Tongue (tissue), 2 donors: Measurements from ENCODE around the gene TMEM109. TPM values are rescaled to one million over a fixed set of nuclear protein-coding genes. Genes with fewer than 3 reads are reported as not detected.

Experiments used
- DNase-seq: peaks from one replicate; pipeline ENCODE4 v3.0.0-alpha.2; 2015
- total RNA-seq: library from RNA; depleted of rRNA; stranded (reverse); fragments of >200 nt; gene quantifications from one replicate; pipeline ENCODE4 v1.2.3, GENCODE V29; 2014

Gene TMEM109
- total RNA-seq, 1 donor from 2014 or later: 34.0 TPM

GRCh38 chr11:60910281-60910687 lies 3.7 kb upstream of the TMEM109 start:
- no peak for DNase-seq

DNA sequence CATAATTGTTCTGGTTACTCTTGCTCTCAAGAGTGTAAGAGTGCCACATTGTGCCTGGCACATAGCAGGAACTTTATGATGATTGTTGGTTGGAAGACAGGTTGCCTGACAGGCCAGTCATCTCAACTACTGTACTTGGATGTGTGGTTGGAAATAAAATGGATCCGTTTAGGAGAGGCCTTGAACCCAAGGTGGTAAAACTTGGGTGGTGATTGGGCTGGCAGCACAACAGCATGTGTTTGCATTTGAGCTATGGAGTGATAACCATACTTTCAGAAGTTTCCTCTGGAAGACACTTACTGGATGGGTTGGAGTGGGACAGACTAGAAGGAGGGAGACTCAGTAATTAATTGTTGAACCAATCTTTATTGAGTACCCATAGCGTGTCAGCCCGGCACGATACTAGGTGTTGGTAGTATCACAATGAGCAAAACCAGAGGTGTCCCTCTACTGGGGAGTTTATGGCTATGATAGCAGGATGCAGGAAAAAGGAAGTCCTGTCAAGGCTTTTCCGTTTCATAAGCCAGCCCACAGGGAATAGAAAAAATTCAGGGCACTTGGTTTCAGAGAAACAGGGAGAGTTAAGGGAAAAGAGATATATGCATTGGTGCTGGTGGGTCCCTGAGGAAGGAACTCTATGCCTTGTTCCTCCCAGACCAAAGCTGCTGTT lies 3.1 kb upstream of the TMEM109 start:
- DNase-seq: no peak

DNA sequence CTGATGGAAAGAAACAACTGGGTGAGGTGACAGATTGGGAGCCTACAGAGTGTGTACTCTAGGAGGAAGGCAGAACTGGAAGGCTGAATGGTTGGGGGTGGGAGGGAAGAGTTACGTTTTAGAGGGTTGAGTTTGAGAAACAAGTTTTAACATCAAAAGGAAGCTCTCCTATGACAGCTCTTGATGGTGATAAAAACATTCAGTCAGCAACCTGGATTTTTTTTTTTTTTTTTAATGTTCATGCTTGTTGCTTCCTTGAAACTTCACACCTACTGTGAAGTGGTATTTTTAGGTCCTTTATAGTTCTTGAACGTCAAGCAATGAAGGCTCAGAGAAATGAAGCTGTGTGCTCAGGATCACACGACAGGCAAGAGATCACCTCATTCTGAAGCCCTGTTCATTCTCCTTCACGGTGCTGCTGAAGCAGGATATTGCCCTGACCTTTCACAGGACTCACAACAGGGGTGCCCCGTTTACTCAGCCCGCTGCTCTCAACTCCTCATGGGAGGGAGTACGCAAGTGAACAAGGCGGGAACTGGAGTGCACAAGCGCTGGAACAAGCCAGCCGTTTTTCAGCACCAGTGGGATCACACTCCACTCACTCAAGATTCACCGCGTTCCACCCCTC lies 1.6 kb upstream of the TMEM109 start:
- no peak for DNase-seq

- DNase-seq: no peak
These were observed 968 bp upstream of the TMEM109 start for GRCh38 chr11:60912851-60913528.

GRCh38 chr11:60914633-60915247 lies 782 bp downstream of the TMEM109 start:
- peak; percentile 91 for DNase-seq

DNA sequence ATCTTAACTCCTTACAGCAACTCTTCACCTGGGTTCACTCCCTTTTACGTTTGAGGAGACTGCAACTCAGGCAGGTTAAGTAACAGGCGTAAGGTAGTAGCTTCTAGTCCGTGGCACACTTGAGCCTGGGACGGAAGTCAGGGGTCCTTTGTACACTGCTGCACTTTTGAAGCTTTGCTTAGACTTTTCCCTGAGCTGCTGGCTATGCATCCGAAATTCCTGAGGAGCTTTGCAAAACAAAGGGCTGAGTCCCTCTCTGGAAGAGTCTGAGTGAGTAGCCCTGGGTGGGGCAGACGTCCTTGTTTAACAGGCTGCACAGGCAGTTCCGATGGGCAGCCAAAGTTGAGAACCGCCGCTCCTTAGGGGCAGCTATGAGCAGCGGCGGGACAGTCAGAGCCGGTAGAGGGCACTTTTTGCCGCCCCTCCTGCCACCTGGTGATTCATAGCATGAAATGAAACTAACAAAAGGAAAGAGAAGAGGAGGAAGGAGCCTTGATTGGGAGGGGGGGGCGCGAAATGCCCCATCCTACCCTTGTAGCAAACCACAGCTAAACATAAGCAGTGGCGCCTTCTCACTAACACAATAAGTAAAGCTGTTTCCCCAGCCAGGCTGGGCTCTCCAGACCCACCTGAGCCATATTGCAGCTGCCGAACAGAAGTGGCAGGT lies 1.4 kb downstream of the TMEM109 start:
- peak; percentile 77 for DNase-seq

DNA sequence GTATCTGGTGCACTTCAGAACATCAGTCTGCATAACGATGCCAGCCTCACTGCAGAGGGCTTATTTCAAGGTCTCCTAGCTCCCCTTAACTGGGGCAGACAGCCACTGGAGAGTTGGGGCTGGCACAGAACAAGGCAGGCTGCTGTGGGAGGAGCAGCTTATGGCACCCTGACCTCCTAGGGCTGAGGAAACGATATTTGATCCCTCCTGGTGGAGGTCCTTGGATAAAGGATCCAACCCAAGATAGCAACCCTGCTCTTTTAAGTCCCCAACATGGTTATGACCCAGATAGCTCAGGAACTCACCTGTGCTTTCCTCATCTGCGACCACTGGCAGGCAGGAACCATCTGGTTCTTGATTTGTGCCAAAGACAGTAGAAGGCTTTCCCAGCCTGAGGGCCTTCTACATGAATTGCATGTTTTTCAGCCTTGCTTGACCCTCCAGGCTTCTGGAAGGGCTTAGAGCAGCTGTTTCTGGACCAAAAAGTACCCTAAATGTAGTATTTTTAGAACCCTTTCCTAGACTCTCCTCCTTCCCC lies 2.8 kb downstream of the TMEM109 start:
- DNase-seq: no peak

GRCh38 chr11:60917267-60917666 lies 3.3 kb downstream of the TMEM109 start:
- DNase-seq: no peak

- DNase-seq: no peak
These were observed 4.4 kb downstream of the TMEM109 start for GRCh38 chr11:60918251-60918938.

DNA sequence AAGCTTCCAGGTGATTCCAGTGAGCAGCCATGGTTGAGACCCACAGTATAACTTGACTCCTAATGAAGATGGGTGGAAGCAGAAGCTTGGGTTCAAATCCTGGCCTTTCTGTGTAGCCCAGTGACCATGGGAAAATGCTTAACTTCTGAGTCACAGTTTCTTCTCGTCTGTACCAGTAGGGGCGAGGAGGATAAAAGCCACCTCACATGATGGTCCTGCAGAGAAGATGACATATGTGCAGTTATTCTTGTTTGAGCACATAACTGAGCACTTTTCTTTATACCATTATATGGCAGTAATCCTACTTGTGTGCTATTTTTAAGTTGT lies 4.9 kb downstream of the TMEM109 start:
- no peak for DNase-seq

GRCh38 chr11:60919320-60919719 lies 5.4 kb downstream of the TMEM109 start:
- no peak for DNase-seq

- no peak for DNase-seq
These were observed 6.0 kb downstream of the TMEM109 start for GRCh38 chr11:60919956-60920355.

GRCh38 chr11:60921259-60921658 lies 7.3 kb downstream of the TMEM109 start:
- DNase-seq: no peak

DNA sequence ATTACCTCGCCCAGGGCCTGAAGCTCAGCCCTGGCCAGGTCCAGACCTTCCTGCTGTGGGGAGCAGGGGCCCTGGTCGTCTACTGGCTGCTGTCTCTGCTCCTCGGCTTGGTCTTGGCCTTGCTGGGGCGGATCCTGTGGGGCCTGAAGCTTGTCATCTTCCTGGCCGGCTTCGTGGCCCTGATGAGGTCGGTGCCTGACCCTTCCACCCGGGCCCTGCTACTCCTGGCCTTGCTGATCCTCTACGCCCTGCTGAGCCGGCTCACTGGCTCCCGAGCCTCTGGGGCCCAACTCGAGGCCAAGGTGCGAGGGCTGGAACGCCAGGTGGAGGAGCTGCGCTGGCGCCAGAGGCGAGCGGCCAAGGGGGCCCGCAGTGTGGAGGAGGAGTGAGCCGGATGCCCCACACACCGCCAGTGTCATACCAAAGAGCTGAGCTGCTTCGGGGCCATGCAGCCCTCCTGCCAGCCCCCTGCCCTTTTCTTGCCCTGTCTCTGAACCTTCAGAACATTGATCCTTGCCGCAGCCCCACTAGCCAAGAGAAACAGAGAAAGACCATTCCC lies 7.9 kb downstream of the TMEM109 start:
- no peak for DNase-seq

DNA sequence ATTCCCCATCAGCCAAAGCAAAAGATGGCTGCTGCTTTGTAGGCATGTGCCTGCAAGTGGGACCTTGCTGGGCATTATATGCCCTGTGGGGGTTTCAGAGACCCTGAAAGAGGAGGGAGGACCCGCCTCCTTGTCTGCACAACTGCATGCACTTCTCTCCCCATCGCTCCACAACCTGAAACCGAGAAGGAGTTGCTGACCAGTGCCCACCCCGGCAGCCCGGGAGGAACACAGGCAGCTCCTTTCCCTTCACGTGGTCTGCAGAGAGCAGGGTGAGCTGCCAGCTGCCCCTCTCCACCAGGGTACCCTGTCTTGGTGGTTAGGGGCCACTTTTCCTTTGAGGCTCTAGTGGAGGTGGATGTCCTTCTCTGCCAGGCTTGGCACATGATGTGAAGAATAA lies 8.9 kb downstream of the TMEM109 start:
- DNase-seq: no peak

GRCh38 chr11:60923326-60923725 lies 9.4 kb downstream of the TMEM109 start:
- DNase-seq: no peak

DNA sequence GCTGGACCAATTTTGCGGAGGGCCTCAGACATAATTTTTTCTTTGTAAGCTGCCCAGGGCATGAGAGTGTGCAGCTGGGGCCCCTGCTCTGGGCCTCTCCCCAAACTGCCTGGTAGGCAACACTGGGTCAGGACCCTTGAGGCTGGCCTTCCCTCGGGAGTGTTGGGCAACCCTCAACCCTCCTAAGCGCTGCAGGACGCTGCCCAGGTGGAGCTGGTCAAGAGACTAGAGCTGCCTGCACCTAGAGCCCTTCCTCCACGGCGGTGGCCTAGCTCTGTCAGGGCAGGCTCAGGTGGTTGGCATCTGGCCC lies 9.8 kb downstream of the TMEM109 start:
- no peak for DNase-seq

- peak; percentile 89 for DNase-seq
These were observed 10.3 kb downstream of the TMEM109 start, which contains the start of gene TMEM132A for GRCh38 chr11:60924110-60924905. Gene TMEM132A, plus strand, starts transcription at chr11:60924460. Its CDS starts 174 bp downstream, at chr11:60924634.

GRCh38 chr11:60924906-60925853 lies 11.2 kb downstream of the TMEM109 start:
- no peak for DNase-seq

DNA sequence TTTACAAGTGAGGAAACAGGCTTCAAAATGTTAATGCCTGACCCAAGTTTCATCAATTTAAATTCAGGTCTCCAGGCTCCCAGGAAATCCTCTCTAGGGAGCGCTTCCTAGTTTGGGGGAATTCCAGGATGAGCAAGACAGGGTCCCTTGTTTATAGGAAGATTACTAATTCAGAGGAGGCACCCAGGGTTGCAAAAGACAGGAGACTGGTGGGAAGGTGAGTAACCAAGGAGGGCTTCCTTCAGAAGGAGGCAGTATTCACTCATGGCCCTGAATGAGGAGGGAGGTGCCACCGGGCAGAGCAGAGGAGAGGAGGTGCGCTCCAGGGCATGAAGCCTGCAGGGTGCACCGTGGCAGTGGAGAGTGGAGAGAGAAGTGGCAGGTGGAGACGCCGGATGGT lies 11.9 kb downstream of the TMEM109 start:
- DNase-seq: no peak
